Activated gamma-delta T cell treated with Interleukin-2 at 50 U/mL for 16 hours (primary cell): ENCODE data around the gene ABL1.
A peak's percentile ranks its signal among the peaks of the same experiment; 100 is the strongest.

Experiments used
- DNase-seq: peaks from one replicate; pipeline ENCODE4 v3.0.0-alpha.2; 2020

ABL1 gene

GRCh38 chr9:130854092-130854491 lies 19.0 kb downstream of the ABL1 start:
- DNase-seq, result no peak

- DNase-seq, result no peak
Observed at GRCh38 chr9:130854835-130855234, 19.8 kb downstream of the ABL1 start.

DNA sequence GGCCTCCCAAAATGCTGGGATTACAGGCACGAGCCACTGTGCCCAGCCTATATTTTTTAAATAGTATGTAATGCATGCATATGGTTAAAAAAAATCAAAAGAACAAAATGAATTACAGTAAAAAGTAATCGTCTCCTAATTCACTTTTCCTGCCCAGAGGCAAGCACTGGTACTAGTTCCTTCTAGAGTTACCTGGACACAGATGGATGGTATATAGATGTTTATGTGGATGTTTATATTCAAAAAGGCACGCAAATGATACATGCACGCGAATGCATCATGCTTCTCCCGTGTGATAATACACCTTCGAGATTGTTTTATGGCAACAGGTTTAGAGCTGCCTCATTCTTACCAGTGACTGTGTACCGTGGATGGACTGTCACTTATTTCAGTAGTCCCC lies 21.4 kb downstream of the ABL1 start:
- no peak for DNase-seq

DNA sequence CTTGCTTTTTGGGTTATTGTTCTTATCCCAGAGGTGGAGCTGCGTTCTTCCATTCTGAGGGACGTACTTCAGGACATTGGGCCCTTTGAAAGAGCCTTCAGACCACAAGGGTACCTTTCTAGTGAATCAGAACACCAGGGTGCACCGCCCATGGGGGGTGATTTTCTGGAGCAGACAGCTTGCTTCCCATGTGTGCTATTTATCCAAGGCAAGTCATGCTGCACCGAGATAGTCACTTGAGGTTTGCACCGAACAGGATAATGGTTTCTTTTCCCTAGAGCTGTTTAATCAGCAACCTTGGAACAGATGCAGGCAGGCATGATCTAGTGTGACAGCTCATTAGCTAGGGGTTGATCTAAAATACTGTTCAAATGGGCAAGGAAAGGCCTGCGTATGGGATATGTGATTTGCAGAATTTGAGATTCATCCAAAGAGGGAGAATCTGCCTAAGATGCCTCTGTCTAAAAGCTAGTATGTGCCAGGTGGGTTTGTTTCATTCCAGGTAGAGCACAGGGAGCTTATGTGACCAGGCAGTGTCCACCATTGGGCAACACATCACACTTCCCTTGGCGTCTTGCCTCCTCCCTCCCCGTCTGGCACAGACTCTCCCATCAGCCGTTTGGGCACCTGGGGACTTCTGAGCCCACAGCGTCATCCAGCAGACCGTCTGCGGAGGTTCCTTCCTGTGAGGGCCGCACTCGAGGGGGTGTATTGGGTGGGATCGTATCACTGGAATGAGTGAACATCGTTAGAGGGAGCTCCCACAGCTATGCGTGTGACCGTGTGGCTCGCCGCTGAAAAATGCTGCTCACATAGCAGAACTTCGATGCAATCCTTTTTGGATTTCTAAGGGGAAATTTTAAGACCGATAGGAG lies 23.0 kb downstream of the ABL1 start:
- no peak for DNase-seq

DNA sequence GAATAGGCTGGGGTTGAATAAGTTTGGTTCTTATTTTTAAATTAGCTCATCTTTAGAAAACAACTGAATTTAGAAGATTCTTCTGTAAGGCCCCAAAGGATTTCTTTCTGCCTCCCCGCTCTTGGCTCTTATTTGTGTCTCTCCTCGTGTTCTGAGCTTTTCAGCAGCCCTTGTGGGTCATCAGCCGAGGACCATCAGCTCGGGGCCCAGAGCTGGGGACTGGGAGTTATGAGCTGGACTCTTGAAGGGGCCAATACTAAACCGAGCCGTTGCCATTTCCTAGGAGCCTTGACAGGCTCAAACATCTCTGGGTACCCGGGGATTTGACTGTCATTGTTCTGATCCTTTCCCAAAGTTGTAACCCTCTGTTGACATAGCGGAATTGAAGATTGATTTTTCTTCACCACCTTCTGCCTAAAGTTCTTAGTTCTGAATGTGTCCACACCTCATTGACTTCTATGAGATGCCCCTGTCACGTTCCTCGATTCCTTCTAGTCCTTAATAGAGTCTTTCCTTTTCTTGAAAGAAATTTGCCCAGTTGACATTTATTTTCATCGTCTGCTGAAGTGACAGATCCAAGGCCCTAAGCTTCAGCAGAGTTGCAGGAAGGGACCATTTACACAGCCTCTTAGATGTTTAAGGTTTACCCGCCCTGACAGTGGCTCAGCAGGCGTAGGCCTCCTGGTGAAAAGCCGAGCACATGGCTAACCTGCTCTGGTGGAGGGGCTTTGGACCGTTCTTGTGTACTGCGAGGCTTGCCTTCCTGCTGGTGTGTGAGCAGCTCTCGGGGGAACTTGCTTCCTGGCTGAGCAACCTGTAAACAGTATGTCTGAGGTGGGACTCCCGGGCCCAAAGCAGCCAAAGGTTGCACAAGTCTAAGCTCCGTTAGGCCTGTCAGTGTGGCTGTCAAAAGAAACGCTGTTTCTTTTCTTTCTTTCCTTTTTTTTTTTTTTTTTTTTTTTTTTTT lies 24.0 kb downstream of the ABL1 start:
- no peak for DNase-seq

DNA sequence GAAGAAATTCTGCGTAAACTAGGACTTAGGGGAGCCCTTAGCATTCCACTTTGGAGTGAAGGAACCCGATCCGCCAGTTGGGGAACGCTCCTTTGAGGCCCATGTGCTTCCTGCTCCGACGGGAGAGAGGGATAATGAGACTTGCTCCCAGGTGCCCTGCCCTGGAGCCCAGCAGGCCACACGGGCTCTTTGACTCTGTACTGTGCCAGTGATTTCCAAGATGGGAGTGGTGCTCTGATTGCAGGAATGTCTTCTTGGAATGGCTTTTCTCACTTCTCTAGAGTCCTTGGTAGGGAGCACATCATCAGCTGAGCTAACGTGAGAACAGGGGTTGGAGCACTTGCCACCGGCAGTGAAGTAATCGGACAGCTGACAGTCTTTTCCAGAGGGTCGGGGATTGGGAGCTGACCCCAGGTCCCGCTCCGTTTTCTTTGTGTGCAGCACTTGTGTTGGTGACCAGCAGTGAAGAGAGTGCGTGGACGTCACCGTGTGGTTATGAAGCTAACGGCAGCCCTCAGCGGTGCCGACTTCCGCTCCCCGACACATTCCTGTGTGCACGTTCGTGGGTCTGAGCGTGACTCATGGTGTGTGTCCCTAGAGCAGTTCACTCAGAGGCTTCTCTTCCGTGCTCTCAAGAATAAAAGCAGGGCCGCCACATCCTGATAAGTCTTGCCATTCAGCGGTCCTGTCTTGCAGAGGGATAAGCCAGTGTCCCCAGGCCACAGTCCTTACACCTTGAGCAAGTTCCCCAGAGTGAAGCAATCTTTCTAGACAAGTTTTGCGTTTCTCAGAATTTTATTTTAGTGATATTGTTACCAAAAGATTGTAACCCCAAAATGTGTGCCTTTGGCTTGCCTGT lies 25.6 kb downstream of the ABL1 start:
- DNase-seq, result no peak

GRCh38 chr9:130861372-130862180 lies 26.5 kb downstream of the ABL1 start:
- no peak for DNase-seq

DNA sequence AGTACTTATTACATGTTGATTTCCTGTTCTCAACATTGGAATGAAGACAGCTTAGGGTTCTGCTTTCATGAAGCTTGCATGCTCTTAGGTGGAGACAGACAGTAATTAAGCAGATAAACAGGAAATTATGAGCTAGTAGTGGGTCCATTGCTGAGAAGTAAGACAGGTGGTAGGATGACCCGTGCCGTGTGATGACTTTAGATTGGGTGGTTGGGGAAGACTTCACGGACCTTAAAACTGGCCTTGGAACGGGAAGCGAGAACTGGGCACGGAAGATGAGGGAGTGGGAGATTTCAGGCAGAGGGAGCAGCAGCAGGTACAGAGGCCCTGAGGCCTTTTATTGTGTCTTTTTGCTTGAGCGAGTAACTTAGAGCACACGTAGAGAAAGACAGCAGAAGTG lies 27.2 kb downstream of the ABL1 start:
- no peak for DNase-seq

DNA sequence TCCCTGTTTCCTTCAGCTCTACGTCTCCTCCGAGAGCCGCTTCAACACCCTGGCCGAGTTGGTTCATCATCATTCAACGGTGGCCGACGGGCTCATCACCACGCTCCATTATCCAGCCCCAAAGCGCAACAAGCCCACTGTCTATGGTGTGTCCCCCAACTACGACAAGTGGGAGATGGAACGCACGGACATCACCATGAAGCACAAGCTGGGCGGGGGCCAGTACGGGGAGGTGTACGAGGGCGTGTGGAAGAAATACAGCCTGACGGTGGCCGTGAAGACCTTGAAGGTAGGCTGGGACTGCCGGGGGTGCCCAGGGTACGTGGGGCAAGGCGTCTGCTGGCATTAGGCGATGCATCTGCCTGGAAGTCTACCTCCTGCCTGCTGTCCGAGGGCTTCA lies 27.7 kb downstream of the ABL1 start:
- DNase-seq, result no peak

DNA sequence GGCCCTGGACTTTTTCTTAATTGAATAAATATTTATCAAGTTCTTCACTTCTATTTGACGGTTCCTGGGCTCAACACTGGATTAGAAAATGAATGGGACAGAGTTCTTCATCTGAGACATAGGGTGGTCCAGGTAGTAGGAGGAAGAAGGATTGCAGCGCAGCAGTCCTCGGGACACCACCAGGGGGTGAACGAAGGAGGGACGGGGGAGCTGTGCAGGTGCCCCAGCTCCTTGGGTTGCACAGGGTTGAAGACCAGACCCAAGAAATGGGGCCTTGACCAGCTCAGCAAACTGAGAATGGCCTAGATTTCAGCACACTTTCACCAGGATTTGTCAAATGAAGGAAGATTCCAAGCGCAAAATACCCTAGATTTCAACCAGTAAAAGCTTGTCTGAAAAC lies 29.5 kb downstream of the ABL1 start:
- DNase-seq, result no peak

GRCh38 chr9:130865921-130866320 lies 30.9 kb downstream of the ABL1 start:
- no peak for DNase-seq

- peak; percentile 42 for DNase-seq
Observed at GRCh38 chr9:130866474-130866965, 31.5 kb downstream of the ABL1 start.

GRCh38 chr9:130867556-130867955 lies 32.5 kb downstream of the ABL1 start:
- no peak for DNase-seq

- no peak for DNase-seq
Observed at GRCh38 chr9:130868230-130868629, 33.2 kb downstream of the ABL1 start.

GRCh38 chr9:130869250-130869649 lies 34.2 kb downstream of the ABL1 start:
- no peak for DNase-seq

GRCh38 chr9:130870491-130871381 lies 35.7 kb downstream of the ABL1 start:
- no peak for DNase-seq

- DNase-seq, result no peak
Observed at GRCh38 chr9:130871395-130872062, 36.5 kb downstream of the ABL1 start.

DNA sequence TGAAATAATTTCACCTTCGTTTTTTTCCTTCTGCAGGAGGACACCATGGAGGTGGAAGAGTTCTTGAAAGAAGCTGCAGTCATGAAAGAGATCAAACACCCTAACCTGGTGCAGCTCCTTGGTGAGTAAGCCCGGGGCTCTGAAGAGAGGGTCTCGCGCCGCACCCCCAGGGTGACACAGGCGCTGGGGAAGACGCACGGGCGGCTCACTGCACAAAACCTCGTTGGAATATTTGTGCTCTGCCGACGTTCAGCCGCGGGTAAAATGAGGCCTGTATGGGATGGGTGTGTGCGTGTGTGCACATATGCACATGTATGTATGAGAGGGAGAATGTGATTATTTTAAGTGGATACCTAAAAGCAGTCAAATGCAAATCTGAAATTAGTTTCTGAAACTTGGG lies 37.0 kb downstream of the ABL1 start:
- no peak for DNase-seq

- DNase-seq, result no peak
Observed at GRCh38 chr9:130872508-130872907, 37.5 kb downstream of the ABL1 start.

DNA sequence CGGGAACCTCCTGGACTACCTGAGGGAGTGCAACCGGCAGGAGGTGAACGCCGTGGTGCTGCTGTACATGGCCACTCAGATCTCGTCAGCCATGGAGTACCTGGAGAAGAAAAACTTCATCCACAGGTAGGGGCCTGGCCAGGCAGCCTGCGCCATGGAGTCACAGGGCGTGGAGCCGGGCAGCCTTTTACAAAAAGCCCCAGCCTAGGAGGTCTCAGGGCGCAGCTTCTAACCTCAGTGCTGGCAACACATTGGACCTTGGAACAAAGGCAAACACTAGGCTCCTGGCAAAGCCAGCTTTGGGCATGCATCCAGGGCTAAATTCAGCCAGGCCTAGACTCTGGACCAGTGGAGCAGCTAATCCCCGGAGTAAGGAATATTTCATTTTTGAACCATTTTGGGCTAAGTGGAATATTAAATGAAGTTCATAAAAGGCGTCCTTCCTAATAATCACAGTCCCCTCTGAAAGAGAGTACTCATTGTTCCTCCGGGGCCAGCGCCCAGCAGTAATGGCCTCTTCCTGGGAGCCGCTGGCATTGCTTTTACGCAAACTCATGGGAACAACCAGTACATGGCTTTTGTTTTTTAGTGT lies 38.0 kb downstream of the ABL1 start:
- no peak for DNase-seq
